Renal cortical epithelial cell (primary cell): ENCODE measurements around the gene SRSF7. TPM values are rescaled to one million over a fixed set of nuclear protein-coding genes. Genes with fewer than 3 reads are reported as not detected.
A peak's percentile ranks its signal among the peaks of the same experiment; 100 is the strongest.
"Not testable (repeated sequence)": the region's sequence is repeated elsewhere in the genome, so short reads cannot be mapped to it uniquely, and the experiment has no call there.

Experiments used
- DNase-seq: peaks from one replicate; pipeline ENCODE4 v3.0.0-alpha.2; 2011; ENCODE audit warnings: low read depth
- total RNA-seq: library from RNA; depleted of rRNA; stranded (reverse); fragments of >200 nt; gene quantifications from 2 replicates; pipeline ENCODE4 v1.2.3, GENCODE V29; 2014

Gene SRSF7
- total RNA-seq: 121 and 160 TPM in 2 replicates

- peak; percentile 97 for DNase-seq
Observed at GRCh38 chr2:38750891-38751595, at the start of gene SRSF7. SRSF7 (minus strand) TSS chr2:38751361; CDS start chr2:38751256, 105 bp downstream.

DNA sequence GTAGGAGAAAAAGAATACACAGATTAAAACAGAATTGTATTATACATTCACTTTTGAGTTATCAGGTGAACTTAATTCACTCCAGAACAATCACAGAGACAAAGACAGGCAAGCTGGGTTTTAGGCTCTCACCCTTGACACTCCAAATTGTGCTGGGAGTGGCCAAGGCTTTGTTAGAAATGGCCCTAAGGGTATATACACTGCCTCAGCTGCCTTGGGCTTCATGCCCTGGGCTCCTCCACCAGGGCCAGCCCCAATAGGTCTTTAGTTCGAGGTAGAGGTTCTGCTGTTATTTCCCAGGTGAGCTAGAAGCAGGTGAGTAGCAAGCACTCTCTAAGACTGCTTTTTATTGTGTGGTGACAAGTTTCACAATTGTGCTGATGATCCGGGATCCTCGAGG lies 46.8 kb upstream of the SRSF7 start:
- no peak for DNase-seq

- DNase-seq: peak; percentile 41
Observed at GRCh38 chr2:38797250-38797676, 46.1 kb upstream of the SRSF7 start.

DNA sequence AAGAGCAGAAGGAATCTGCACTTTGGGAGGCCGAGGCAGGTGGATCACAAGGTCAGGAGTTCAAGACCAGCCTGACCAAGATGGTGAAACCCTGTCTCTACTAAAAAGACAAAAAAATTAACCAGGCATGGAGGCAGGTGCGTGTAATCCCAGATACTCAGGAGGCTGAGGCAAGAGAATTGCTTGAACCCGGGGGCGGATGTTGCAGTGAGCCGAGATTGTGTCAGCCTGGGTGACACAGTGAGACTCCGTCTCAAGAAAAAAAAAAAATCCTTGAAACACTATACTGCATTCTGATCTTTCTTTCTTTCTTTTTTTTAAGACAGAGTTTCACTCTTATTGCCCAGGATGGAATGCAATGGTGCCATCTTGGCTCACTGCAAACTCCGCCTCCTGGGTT lies 43.9 kb upstream of the SRSF7 start:
- not testable (repeated sequence) for DNase-seq

- DNase-seq: peak; percentile 87
Observed at GRCh38 chr2:38794235-38794946, 43.2 kb upstream of the SRSF7 start.

GRCh38 chr2:38793511-38793910 lies 42.4 kb upstream of the SRSF7 start:
- DNase-seq: no peak

- DNase-seq: no peak
Observed at GRCh38 chr2:38792751-38793150, 41.6 kb upstream of the SRSF7 start.

DNA sequence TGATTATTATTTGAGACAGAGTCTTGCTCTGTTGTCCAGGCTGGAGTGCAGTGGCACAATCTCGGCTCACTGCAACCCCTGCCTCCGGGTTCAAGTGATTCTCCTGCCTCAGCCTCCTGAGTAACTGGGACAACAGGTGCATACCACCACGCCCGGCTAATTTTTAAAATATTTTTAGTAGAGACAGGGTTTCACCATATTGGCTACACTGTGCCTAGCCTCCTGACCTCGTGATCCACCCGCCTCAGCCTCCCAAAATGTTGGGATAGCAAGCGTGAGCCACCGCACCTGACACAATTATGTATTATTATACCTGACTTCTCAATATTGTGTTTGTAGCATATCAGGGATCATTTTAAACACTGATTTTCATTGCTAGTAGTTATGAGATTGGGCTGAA lies 41.2 kb upstream of the SRSF7 start:
- not testable (repeated sequence) for DNase-seq

GRCh38 chr2:38791744-38792143 lies 40.6 kb upstream of the SRSF7 start:
- no peak for DNase-seq

DNA sequence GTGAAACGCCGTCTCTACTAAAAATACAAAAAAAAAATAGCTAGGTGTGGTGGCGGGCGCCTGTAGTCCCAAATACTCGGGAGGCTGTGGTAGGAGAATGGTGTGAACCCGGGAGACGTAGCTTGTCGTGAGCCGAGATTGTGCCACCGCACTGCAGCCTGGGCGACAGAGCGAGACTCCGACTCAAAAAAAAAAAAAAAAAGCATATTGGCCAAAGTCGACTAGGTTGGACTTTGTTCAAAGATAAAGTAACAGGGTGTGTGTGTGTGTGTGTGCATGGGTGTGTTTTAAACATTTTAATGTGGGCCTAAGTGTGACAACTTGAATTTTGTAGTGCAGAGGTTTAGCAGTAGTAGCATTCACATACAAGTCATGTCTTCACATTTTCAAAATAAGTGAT lies 38.5 kb upstream of the SRSF7 start:
- no peak for DNase-seq

GRCh38 chr2:38788306-38788705 lies 37.1 kb upstream of the SRSF7 start:
- peak; percentile 89 for DNase-seq

- no peak for DNase-seq
Observed at GRCh38 chr2:38783586-38783985, 32.4 kb upstream of the SRSF7 start.

DNA sequence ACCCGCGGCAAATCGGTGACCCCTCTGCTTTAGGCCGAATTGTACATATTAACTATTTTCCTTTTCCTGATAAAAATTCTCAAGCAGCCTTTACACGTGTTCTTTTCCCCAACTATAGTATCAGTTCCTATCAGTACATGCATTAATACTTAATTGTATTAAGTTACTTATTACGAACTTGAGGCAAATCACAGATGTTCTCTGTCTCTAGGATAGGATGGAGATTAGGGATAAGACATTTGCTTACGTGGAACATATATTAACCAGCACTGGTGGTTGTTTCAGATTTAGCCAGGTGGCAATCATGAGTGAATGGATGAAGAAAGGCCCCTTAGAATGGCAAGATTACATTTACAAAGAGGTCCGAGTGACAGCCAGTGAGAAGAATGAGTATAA lies 27.5 kb upstream of the SRSF7 start:
- DNase-seq: no peak

DNA sequence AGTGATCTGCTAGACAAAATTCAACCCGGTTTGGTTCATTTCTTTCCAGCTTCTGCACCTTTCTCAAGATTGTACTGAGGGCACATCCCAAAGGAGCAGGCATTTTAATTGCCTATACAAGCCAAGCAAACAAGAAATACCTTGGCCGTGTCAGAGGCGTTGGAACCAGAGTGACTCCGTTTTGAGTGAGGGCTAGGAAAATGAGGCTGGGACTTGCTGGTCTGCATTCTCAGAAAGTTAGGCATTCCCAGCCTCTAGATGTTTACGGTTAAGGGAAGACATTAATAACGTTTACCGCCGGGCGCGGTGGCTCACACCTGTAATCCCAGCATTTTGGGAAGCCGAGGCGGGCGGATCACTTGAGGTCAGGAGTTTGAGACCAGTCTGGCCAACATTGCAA lies 25.4 kb upstream of the SRSF7 start:
- no peak for DNase-seq

GRCh38 chr2:38775921-38776225 lies 24.7 kb upstream of the SRSF7 start:
- no peak for DNase-seq

GRCh38 chr2:38775097-38775920 lies 24.1 kb upstream of the SRSF7 start:
- DNase-seq: no peak

DNA sequence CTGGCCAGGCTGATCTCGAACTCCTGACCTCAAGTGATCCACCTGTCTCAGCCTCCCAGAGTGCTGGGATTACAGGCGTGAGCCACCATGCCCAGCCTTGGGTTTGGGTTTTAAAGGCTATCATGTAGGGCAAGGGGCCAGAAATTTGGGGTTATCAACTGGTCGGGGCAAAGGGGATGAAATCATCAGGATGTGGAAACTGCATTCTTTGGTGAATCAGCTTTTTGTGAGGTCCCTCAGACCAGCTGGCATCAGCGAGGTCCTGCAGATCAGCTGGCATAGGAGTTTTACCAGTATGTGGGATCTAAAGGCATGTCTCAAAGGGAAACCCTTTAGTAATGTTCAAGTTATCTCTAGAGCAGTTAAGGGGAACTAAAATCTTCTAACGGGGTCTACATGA lies 20.5 kb upstream of the SRSF7 start:
- no peak for DNase-seq

- DNase-seq: no peak
Observed at GRCh38 chr2:38765551-38765950, 14.4 kb upstream of the SRSF7 start.

GRCh38 chr2:38765149-38765548 lies 14.0 kb upstream of the SRSF7 start:
- DNase-seq: no peak

DNA sequence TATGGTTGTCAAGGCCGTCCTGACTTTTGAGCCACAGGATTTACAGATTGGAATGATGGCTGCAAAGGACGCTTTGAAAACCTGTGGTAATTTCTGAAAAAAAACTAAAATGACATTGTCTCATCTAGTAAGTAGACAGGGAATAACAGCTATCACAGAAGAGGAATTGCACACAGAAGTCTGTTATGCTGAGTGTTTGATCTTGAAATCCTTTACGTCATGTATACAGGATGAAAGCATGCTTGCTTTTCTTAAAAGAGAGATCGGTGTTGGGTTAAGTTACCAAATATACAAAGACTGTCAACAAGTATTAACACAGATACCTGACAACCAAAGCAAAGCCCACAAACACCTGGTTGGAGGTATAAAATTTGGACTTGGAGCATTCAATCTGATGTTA lies 12.6 kb upstream of the SRSF7 start:
- no peak for DNase-seq

DNA sequence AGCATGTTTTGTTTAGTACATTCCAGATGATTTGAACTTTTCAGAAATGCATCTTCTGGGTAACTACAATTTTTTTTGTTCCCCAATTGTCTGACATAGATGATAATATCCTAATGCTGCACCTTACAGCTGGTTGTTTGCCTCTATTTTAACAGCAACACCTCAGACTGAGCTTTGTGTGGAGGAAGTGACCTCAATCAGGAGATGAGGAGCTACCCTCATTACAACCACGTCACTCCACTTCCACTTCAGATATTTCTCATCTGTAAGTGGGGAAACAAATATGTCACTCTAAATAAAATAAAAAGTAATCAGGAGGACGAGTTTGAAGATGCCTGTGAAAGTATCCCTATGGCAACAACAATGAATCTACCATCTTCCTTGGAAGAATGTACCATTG lies 12.1 kb upstream of the SRSF7 start:
- no peak for DNase-seq

GRCh38 chr2:38755891-38756290 lies 4.7 kb upstream of the SRSF7 start:
- not testable (repeated sequence) for DNase-seq

- DNase-seq: no peak
Observed at GRCh38 chr2:38754506-38754905, 3.3 kb upstream of the SRSF7 start.
